GM12875 (cell line): ENCODE data around the gene ROCK1.
"Not testable (repeated sequence)": the region's sequence is repeated elsewhere in the genome, so short reads cannot be mapped to it uniquely, and the experiment has no call there.

Experiments
- H3K4me3 ChIP-seq: one replicate; pipeline ENCODE4 v1.5.1; 2011; ENCODE audit warnings: low read depth, low read length, control low read depth
- TF ChIP-seq, protein P1 (sequence below): IDR thresholded peaks from 2 replicates; pipeline ENCODE4 v1.5.1; 2011; ENCODE audit warnings: low read depth, mild to moderate bottlenecking, control low read depth, inconsistent platforms, low read length, moderate library complexity, borderline replicate concordance; ENCODE audit not compliant: insufficient read depth

The ROCK1 gene

DNA sequence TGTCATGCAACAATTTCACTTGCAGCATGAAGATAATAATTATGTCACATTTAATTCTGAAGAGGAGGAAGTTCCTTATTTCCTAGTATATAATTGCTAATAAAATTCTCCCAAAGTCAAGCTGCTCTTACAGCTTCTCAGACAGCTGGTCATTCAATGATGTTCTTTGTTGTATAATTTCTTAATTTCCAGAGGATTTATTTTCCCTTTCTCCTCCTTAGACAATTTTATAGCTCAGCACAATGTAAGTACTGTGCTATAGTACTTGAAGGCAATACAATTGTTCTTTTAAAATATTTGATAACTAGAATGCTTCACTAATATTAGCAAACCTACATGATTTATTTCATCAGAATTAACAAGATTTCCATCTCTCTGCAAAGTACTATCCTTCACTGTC lies 73.4 kb downstream of the ROCK1 start:
- no peak overlapping the region for H3K4me3 ChIP-seq
- TF ChIP-seq, protein P1, sequence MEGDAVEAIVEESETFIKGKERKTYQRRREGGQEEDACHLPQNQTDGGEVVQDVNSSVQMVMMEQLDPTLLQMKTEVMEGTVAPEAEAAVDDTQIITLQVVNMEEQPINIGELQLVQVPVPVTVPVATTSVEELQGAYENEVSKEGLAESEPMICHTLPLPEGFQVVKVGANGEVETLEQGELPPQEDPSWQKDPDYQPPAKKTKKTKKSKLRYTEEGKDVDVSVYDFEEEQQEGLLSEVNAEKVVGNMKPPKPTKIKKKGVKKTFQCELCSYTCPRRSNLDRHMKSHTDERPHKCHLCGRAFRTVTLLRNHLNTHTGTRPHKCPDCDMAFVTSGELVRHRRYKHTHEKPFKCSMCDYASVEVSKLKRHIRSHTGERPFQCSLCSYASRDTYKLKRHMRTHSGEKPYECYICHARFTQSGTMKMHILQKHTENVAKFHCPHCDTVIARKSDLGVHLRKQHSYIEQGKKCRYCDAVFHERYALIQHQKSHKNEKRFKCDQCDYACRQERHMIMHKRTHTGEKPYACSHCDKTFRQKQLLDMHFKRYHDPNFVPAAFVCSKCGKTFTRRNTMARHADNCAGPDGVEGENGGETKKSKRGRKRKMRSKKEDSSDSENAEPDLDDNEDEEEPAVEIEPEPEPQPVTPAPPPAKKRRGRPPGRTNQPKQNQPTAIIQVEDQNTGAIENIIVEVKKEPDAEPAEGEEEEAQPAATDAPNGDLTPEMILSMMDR: no peak

- H3K4me3 ChIP-seq: no peak overlapping the region
- TF ChIP-seq, protein P1: no peak
Measured at GRCh38 chr18:21031845-21032244, 79.8 kb downstream of the ROCK1 start.

DNA sequence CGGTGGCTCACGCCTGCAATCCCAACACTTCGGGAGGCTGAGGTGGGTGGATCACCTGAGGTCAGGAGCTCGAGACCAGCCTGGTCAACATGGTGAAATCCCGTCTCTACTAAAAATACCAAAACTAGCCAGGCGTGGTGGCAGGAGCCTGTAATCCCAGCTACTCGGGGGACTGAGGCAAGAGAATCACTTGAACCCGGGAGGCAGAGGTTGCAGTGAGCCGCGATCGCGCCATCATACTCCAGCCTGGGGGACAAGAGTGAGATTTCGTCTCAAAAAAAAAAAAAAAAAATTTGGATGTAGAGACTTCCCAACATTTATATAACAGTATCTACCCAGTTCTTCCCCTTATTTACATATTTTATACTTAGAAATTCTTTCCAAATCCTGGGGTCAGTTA lies 93.4 kb downstream of the ROCK1 start:
- not testable (repeated sequence) for H3K4me3 ChIP-seq

GRCh38 chr18:21012308-21012707 lies 99.3 kb downstream of the ROCK1 start:
- TF ChIP-seq, protein P1: no peak
- H3K4me3 ChIP-seq: no peak overlapping the region

- TF ChIP-seq, protein P1: no peak
- H3K4me3 ChIP-seq: no peak overlapping the region
Measured at GRCh38 chr18:21004726-21005125, 106.9 kb downstream of the ROCK1 start.

DNA sequence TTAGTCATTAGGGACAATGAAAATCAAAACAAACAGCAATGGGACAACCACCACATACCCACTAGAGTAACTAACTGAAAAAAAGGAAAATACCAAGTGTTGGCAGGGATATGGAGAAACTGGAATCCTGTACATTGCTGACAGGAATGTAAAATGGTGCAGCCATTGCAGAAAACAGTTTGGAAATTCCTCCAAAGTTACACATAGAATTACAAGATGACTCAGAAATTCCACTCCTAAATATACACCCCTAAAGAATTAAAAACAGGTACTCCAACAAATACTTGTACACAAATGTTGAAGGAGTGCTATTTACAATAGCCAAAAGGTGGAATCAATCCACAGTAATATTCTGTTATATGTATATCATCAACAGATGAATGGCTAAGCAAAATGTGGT lies 110.9 kb downstream of the ROCK1 start:
- H3K4me3 ChIP-seq: no peak overlapping the region
- TF ChIP-seq, protein P1: no peak

DNA sequence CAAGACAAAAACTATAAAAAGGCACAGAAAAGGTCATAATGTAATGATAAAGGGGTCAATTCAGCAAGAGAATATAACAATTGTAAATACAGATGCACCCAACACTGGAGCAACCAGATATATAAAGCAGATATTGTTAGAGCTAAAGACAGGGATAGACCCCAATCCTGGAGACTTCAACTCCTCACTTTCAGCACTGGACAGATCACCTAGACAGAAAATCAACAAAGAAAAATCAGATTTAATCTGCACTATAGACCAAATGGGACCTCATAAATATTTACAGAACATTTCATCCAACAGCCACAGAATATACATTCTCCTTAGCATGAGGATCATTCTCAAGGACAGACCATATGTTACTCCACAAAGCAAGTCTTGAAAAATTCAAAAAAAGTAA lies 114.2 kb downstream of the ROCK1 start:
- no peak overlapping the region for H3K4me3 ChIP-seq
- TF ChIP-seq, protein P1: no peak

DNA sequence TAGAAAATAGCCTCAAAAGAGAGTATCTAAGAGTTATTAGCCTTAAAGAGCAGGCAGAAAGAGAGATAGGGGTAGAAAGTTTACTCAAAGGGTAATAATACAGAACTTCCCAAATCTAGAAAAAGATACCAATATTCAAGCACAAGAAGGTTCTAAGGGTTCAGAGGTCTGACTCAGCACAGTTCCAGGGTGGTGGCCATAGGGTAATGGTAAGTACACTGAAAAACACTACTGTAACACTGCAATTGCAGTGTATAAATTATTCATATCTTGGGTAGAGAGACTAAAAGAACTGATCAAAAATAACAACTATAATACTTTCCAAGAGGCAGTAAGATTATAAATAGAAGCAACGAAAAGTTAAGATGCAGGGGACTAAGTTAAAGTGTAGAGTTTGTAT lies 115.2 kb downstream of the ROCK1 start:
- TF ChIP-seq, protein P1: no peak

More for the DNA sequence above, 115.2 kb downstream of the ROCK1 start:
- H3K4me3 ChIP-seq: no peak overlapping the region
